H1 (cell line): ENCODE data around the gene MBNL2.

ENCODE experiments used
- HDAC2 ChIP-seq, 2 experiments: fragments of 300-600 bp in 1 of 2; sonication (generic) in 1 of 2; IDR thresholded peaks; 2 replicates each; pipeline ENCODE4 v1.6.1; 2011 to 2012; ENCODE audit warnings: low read depth in 2 of 2, low read length in 2 of 2, mild to moderate bottlenecking in 2 of 2, moderate library complexity in 2 of 2, borderline replicate concordance in 1 of 2, inconsistent platforms in 1 of 2
- POLR2A ChIP-seq, 2 experiments: IDR thresholded peaks; 1 replicate in 1 of 2; 2 replicates in 1 of 2; pipeline ENCODE4 v1.6.1; 2011; ENCODE audit warnings: low read depth in 2 of 2, low read length in 2 of 2, mild to moderate bottlenecking in 2 of 2; ENCODE audit errors: control extremely low read depth in 1 of 2
- RBBP5 ChIP-seq: IDR thresholded peaks from 2 replicates; pipeline ENCODE4 v1.7.1; 2012; ENCODE audit warnings: low read depth, mild to moderate bottlenecking, inconsistent platforms, low read length, moderate library complexity, borderline replicate concordance
- SIX5 ChIP-seq: IDR thresholded peaks from 2 replicates; pipeline ENCODE4 v1.6.1; 2011; ENCODE audit warnings: mild to moderate bottlenecking, low read depth, low read length
- SP2 ChIP-seq: IDR thresholded peaks from 2 replicates; pipeline ENCODE4 v1.6.1; 2012; ENCODE audit warnings: mild to moderate bottlenecking, low read length, inconsistent platforms
- TF ChIP-seq, protein P1 (sequence below), 3 experiments: IDR thresholded peaks; 1 replicate in 2 of 3; 2 replicates in 1 of 3; pipeline versions ENCODE4 v1.5.1 to v1.6.1; 2011; ENCODE audit warnings: low read length in 3 of 3, mild to moderate bottlenecking in 3 of 3, inconsistent platforms in 2 of 3, low read depth in 1 of 3, moderate library complexity in 1 of 3; ENCODE audit not compliant: insufficient read depth in 1 of 3; ENCODE audit errors: control extremely low read depth in 1 of 3

DNA sequence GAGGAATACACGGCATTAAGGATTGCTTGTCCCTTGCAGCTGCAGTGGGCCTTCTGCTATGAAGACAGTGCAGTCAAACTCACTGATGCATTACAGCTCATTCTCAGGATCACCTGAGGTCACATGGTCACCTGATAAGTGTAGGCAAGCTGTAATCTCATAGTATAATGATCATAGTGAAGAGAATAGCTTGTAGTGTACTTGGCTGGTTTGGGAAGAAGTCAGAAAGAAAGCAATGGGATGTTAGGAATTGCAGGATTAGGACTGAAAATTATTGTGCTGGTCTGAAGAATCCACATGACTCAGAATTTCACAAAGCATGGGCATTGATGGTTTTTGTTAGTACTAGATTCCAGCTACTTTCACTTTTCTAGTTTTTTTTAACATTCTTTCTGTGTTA lies 76.7 kb downstream of the MBNL2 start:
- TF ChIP-seq POLR2A (IDR thresholded peaks at IDR 0.05; ENCODE audit: control extremely low read depth in 1 of 2, low read depth in 2 of 2, low read length in 2 of 2) = no peak
- TF ChIP-seq SIX5 = no peak
- TF ChIP-seq SP2 = no peak
- no peak for TF ChIP-seq HDAC2 (IDR thresholded peaks at IDR 0.05; ENCODE audit: borderline replicate concordance in 1 of 2, low read depth in 2 of 2, low read length in 2 of 2)
- TF ChIP-seq, protein P1, sequence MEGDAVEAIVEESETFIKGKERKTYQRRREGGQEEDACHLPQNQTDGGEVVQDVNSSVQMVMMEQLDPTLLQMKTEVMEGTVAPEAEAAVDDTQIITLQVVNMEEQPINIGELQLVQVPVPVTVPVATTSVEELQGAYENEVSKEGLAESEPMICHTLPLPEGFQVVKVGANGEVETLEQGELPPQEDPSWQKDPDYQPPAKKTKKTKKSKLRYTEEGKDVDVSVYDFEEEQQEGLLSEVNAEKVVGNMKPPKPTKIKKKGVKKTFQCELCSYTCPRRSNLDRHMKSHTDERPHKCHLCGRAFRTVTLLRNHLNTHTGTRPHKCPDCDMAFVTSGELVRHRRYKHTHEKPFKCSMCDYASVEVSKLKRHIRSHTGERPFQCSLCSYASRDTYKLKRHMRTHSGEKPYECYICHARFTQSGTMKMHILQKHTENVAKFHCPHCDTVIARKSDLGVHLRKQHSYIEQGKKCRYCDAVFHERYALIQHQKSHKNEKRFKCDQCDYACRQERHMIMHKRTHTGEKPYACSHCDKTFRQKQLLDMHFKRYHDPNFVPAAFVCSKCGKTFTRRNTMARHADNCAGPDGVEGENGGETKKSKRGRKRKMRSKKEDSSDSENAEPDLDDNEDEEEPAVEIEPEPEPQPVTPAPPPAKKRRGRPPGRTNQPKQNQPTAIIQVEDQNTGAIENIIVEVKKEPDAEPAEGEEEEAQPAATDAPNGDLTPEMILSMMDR (IDR thresholded peaks at IDR 0.05; ENCODE audit: control extremely low read depth in 1 of 3, insufficient read depth in 1 of 3, low read depth in 1 of 3, low read length in 3 of 3) = no peak
- TF ChIP-seq RBBP5 = no peak
